Naive B cell (primary cell): ENCODE results near the gene MALL. TPM values are rescaled to one million over a fixed set of nuclear protein-coding genes. Genes with fewer than 3 reads are reported as not detected.
"Not testable (repeated sequence)": the region's sequence is repeated elsewhere in the genome, so short reads cannot be mapped to it uniquely, and the experiment has no call there.

Experiments
- ATAC-seq, 2 donors: fragments of 150-1000 bp; cut with Tn5 transposase; 2 replicates each; pipeline ENCODE4 v1.10.0; 2021; ENCODE audit warnings: low read depth in 2 of 2, mild to moderate bottlenecking in 2 of 2, moderate library complexity in 2 of 2
- DNase-seq: peaks from one replicate; pipeline ENCODE4 v3.0.0; 2022
- H3K27ac Mint-ChIP-seq, 6 donors: one replicate each; pipeline ENCODE4 v1.8.0; 2020 to 2022; ENCODE audit warnings: mild to moderate bottlenecking in 6 of 6, mixed read lengths in 6 of 6, moderate library complexity in 5 of 6, inconsistent platforms in 2 of 6
- H3K27me3 Mint-ChIP-seq, 3 donors: one replicate each; pipeline ENCODE4 v1.8.0; 2021 to 2022; ENCODE audit warnings: mixed read lengths in 3 of 3, mild to moderate bottlenecking in 1 of 3
- H3K36me3 Mint-ChIP-seq, 2 donors: one replicate each; pipeline ENCODE4 v1.8.0; 2020 to 2022; ENCODE audit warnings: mixed read lengths in 2 of 2, inconsistent platforms in 1 of 2, mild to moderate bottlenecking in 1 of 2
- H3K4me1 Mint-ChIP-seq, 3 donors: one replicate each; pipeline ENCODE4 v1.8.0; 2020 to 2022; ENCODE audit warnings: mixed read lengths in 3 of 3, inconsistent platforms in 1 of 3, mild to moderate bottlenecking in 1 of 3, moderate library complexity in 1 of 3
- H3K4me3 Mint-ChIP-seq, 8 donors: one replicate each; pipeline ENCODE4 v1.8.0; 2020 to 2022; ENCODE audit warnings: mild to moderate bottlenecking in 8 of 8, mixed read lengths in 8 of 8, moderate library complexity in 8 of 8, inconsistent platforms in 2 of 8
- H3K9me3 Mint-ChIP-seq, 7 donors: one replicate each; pipeline ENCODE4 v1.8.0; 2020 to 2022; ENCODE audit warnings: mixed read lengths in 7 of 7, mild to moderate bottlenecking in 5 of 7, inconsistent platforms in 2 of 7, moderate library complexity in 1 of 7
- polyA plus RNA-seq, 6 donors: library from polyadenylated mRNA; unstranded; fragments of 300-500 nt; fragmentation: Illumina TruSeq; gene quantifications; one replicate each; pipeline ENCODE4 v1.2.3, GENCODE V29; 2021; ENCODE audit warnings: low read depth in 6 of 6

Gene MALL
- not detected for polyA plus RNA-seq

GRCh38 chr2:110115291-110116032, at the start of gene MALL:
Gene MALL (minus strand): TSS chr2:110115822. CDS start chr2:110115792, 30 bp downstream.
- Mint-ChIP-seq H3K27ac (no peak within 1 kb of the TSS), H3K9me3 (peaks cover 0 to 7% (median 3%) of the 10 kb centered on the region in 7 donors), H3K27me3 (peaks cover 48 to 80% (median 78%) of the 10 kb centered on the region in 3 donors), H3K36me3 (peaks cover 0 to 8% of the 10 kb centered on the region in 2 donors), H3K4me1 (no peaks in the 10 kb centered on the region), H3K4me3 (peak within 1 kb of the TSS in 2 of 8 donors; percentile 42 to 45)
- no peak for DNase-seq
- no peak for ATAC-seq

- no peak overlapping the region for H3K4me3 Mint-ChIP-seq
- peaks cover 3 to 4% (median 4%) of the 10 kb centered on the region in 3 donors for H3K4me1 Mint-ChIP-seq
- peaks cover 9 to 34% (median 23%) of the 10 kb centered on the region in 7 donors for H3K9me3 Mint-ChIP-seq
- ATAC-seq (peak in 1 of 2 donors; percentile 47), DNase-seq (no peak)
- peak overlapping the region in 1 of 6 donors; percentile 73 for H3K27ac Mint-ChIP-seq
- peaks cover 5 to 21% of the 10 kb centered on the region in 2 donors for H3K36me3 Mint-ChIP-seq
- peaks cover 0 to 6% (median 2%) of the 10 kb centered on the region in 3 donors for H3K27me3 Mint-ChIP-seq
Observed at GRCh38 chr2:110157153-110157793, 41.7 kb upstream of the MALL start.

- H3K4me3 Mint-ChIP-seq, H3K27me3 Mint-ChIP-seq, H3K4me1 Mint-ChIP-seq, DNase-seq, H3K27ac Mint-ChIP-seq, ATAC-seq: not testable (repeated sequence)
- H3K9me3 Mint-ChIP-seq = peaks cover 9 to 35% (median 23%) of the 10 kb centered on the region in 7 donors
- peaks cover 5 to 19% of the 10 kb centered on the region in 2 donors for H3K36me3 Mint-ChIP-seq
Observed at GRCh38 chr2:110154828-110155227, 39.2 kb upstream of the MALL start.

GRCh38 chr2:110154188-110154587, 38.6 kb upstream of the MALL start:
- Mint-ChIP-seq H3K9me3 (peaks cover 9 to 35% (median 23%) of the 10 kb centered on the region in 7 donors), H3K36me3 (peaks cover 5 to 19% of the 10 kb centered on the region in 2 donors), H3K4me3 (peak overlapping the region in 1 of 8 donors; percentile 4)
- H3K4me1 Mint-ChIP-seq, DNase-seq, ATAC-seq, H3K27me3 Mint-ChIP-seq, H3K27ac Mint-ChIP-seq: not testable (repeated sequence)

- H3K4me1 Mint-ChIP-seq = peaks cover 3 to 4% (median 4%) of the 10 kb centered on the region in 3 donors
- H3K27ac Mint-ChIP-seq = no peak overlapping the region
- H3K36me3 Mint-ChIP-seq = peaks cover 5 to 20% of the 10 kb centered on the region in 2 donors
- ATAC-seq (no peak), DNase-seq (no peak)
- H3K27me3 Mint-ChIP-seq = peaks cover 0 to 5% (median 1%) of the 10 kb centered on the region in 3 donors
- H3K9me3 Mint-ChIP-seq = peaks cover 9 to 35% (median 23%) of the 10 kb centered on the region in 7 donors
- H3K4me3 Mint-ChIP-seq = no peak overlapping the region
Observed at GRCh38 chr2:110153416-110153815, 37.8 kb upstream of the MALL start.

DNA sequence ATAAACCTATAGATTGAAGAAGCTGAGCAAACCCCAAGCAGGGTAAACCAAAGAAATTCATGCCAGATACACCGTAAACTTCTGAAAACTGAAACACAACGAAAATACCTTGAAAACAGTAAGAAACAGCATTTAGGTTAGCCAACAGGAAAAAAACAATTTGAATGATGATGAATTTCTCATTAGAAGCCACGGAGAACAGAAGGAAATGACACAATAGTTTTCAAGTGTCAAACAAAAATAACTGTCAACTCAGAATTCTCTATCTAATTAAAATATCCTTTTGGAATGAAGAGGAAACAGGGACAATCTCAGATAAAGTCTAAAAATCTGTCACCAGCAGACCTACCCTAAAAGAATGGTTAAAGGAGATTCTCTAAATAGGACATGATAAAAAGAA, 37.3 kb upstream of the MALL start:
- Mint-ChIP-seq H3K4me3 (no peak overlapping the region), H3K27me3 (peaks cover 0 to 6% (median 5%) of the 10 kb centered on the region in 3 donors), H3K9me3 (peaks cover 10 to 39% (median 23%) of the 10 kb centered on the region in 7 donors), H3K36me3 (peaks cover 5 to 25% of the 10 kb centered on the region in 2 donors), H3K4me1 (peaks cover 3 to 4% (median 4%) of the 10 kb centered on the region in 3 donors), H3K27ac (no peak overlapping the region)
- no peak for DNase-seq
- ATAC-seq = no peak

DNA sequence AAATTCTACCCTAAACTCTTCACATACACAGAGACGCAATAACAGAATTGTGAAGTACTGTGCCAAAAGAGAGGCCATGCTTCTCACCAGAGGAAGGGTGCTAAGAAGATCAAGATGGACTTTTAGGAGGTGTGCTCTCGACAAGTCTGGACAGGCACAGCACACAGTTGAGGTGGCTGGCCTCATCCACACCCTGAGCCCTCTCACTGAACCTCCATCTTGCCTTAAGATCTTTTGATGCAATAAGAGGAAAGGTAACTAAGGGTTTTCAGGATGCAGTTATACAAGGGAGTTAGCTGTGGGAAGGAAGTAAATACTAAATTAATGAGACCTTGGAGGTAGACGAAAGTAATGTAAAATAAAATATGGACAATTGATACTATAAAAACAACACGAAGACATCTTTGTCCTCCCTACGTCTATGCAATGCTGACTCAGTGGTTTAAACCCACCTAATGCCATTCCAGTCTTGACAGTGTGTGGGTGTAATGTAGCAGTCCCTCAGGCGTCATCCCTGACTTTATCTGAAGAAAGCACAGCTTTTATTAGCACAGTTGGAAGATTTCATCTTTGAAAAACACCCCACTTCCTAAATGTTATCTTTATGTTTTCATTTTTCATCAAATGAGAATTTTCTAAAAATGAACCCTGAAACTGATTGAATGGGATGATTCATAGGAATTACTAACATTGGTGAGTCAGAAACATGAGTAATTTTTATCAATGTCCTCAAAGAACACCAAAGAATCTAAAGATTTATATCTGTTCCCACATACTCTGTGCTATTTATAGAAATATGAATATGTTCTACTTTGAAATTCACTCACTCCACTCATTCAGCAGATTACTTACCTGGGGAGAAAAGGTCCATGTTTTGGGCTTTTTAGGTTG, 34.0 kb upstream of the MALL start:
- DNase-seq = no peak
- no peak for ATAC-seq
- no peak overlapping the region for H3K4me3 Mint-ChIP-seq
- H3K4me1 Mint-ChIP-seq = no peaks in the 10 kb centered on the region
- H3K27ac Mint-ChIP-seq = no peak overlapping the region
- H3K36me3 Mint-ChIP-seq = peaks cover 5 to 17% of the 10 kb centered on the region in 2 donors
- H3K9me3 Mint-ChIP-seq = peaks cover 8 to 23% (median 13%) of the 10 kb centered on the region in 7 donors
- H3K27me3 Mint-ChIP-seq = peaks cover 0 to 8% (median 5%) of the 10 kb centered on the region in 3 donors

GRCh38 chr2:110146945-110147332, 31.3 kb upstream of the MALL start:
- H3K27me3 Mint-ChIP-seq = peaks cover 0 to 8% (median 0%) of the 10 kb centered on the region in 3 donors
- no peaks in the 10 kb centered on the region for H3K4me1 Mint-ChIP-seq
- ATAC-seq = no peak
- DNase-seq = no peak
- H3K9me3 Mint-ChIP-seq = peaks cover 0 to 8% (median 1%) of the 10 kb centered on the region in 7 donors
- no peak overlapping the region for H3K27ac Mint-ChIP-seq
- H3K36me3 Mint-ChIP-seq = peaks cover 0 to 8% of the 10 kb centered on the region in 2 donors
- H3K4me3 Mint-ChIP-seq = no peak overlapping the region

- Mint-ChIP-seq H3K27me3 (peaks cover 0 to 8% (median 0%) of the 10 kb centered on the region in 3 donors), H3K4me3 (no peak overlapping the region)
Observed at GRCh38 chr2:110146183-110146944, 30.7 kb upstream of the MALL start.

DNA sequence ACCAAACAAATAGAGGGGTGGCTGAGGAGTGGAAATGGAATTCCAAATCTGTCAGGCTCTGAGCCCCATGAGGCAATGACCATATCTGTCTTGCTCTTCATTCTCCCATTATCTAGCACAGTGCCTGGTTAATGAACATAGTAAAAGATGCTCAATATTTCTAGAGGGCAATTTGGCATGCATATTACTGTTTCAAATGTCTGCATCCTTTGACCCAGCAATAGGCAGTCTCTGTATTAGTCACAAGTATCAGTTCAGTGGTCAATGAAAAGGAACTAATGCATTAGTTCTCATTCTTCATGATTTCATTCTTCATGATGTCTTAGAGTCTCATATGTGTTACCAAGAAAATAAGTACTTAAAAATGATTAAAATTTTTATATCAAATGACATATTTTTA, 28.4 kb upstream of the MALL start:
- Mint-ChIP-seq H3K4me1 (no peaks in the 10 kb centered on the region), H3K9me3 (peaks cover 0 to 8% (median 1%) of the 10 kb centered on the region in 7 donors), H3K27me3 (peaks cover 0 to 8% (median 0%) of the 10 kb centered on the region in 3 donors), H3K4me3 (no peak overlapping the region), H3K27ac (no peak overlapping the region), H3K36me3 (peaks cover 0 to 8% of the 10 kb centered on the region in 2 donors)
- DNase-seq (no peak), ATAC-seq (no peak)

More at GRCh38 chr2:110146183-110146944, 30.7 kb upstream of the MALL start:
- Mint-ChIP-seq H3K36me3 (peaks cover 0 to 8% of the 10 kb centered on the region in 2 donors), H3K27ac (no peak overlapping the region), H3K4me1 (no peaks in the 10 kb centered on the region), H3K9me3 (peaks cover 0 to 8% (median 1%) of the 10 kb centered on the region in 7 donors)
- no peak for ATAC-seq
- no peak for DNase-seq

DNA sequence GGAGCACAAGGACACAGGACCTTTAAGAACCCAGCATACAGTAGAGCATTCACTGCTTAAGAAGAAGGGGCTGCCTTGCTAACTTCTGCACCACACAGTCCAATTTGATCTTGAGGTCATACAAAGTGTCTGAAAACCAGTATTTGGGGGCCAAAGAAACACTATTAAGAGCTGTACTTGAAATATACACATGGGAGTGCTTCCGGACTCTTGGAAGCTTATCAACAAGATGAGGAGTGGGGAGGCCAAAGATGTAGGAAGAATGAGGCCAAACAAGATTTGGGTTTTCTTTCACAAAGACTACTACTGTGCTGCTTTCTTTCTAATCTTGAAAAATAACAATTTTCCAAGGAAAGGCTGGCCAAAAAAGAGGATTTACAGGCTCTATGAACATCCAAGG, 24.8 kb upstream of the MALL start:
- Mint-ChIP-seq H3K27ac (no peak overlapping the region), H3K4me3 (no peak overlapping the region), H3K9me3 (peaks cover 0 to 13% (median 0%) of the 10 kb centered on the region in 7 donors), H3K4me1 (no peaks in the 10 kb centered on the region), H3K27me3 (no peaks in the 10 kb centered on the region), H3K36me3 (no peaks in the 10 kb centered on the region)
- ATAC-seq = no peak
- DNase-seq = no peak

DNA sequence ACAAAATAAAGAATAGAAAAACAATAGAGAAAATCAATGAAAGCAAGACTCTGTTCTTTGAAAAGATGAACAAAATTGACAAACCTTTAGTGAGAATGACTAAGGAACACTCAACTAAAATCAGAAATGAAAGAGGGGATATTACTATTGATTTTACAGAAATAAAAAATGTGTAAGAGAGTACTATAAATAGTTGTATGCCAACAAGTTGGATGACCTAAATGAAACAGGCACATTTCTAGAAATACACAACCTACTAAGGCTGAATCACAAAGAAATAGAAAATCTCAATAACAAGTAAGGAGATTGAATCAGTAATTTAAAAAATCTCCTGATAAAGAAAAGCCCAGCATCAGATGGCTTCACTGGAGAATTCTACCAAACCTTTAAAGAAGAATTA, 18.4 kb upstream of the MALL start:
- H3K27me3 Mint-ChIP-seq = no peaks in the 10 kb centered on the region
- peaks cover 0 to 33% (median 20%) of the 10 kb centered on the region in 7 donors for H3K9me3 Mint-ChIP-seq

More for the DNA sequence above, 18.4 kb upstream of the MALL start:
- DNase-seq (no peak), ATAC-seq (no peak)
- H3K27ac Mint-ChIP-seq = no peak overlapping the region
- H3K36me3 Mint-ChIP-seq = peaks cover 0 to 15% of the 10 kb centered on the region in 2 donors
- no peak overlapping the region for H3K4me3 Mint-ChIP-seq
- no peaks in the 10 kb centered on the region for H3K4me1 Mint-ChIP-seq
